HCEC 1CT (cell line): ENCODE measurements around the gene SELENBP1.
A peak's percentile ranks its signal among the peaks of the same experiment; 100 is the strongest.
"Not testable (repeated sequence)": the region's sequence is repeated elsewhere in the genome, so short reads cannot be mapped to it uniquely, and the experiment has no call there.

Source experiments
- DNase-seq: peaks from one replicate; pipeline ENCODE4 v3.0.0-alpha.2; 2017

Gene SELENBP1

DNA sequence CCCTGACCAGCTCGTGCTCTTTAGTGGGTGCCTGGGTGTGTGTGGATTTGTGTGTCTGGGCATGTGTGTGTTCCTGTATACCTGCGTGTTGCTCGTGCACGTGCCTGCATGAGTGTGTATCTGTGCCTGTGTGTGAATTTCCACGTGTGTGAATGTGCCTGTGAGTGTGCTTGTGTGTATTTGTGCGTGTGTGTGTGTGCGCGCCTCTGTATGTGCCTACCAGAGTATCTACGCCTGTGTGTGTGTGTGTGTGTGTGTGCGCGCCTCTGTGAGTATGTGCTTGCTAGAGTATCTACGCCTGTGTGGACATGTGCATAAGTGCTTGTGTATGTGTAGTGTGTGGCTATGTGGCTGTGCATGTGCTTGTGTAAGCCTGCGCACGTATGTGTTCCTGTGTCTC is 691 bp upstream of the SELENBP1 start:
- no peak for DNase-seq

DNA sequence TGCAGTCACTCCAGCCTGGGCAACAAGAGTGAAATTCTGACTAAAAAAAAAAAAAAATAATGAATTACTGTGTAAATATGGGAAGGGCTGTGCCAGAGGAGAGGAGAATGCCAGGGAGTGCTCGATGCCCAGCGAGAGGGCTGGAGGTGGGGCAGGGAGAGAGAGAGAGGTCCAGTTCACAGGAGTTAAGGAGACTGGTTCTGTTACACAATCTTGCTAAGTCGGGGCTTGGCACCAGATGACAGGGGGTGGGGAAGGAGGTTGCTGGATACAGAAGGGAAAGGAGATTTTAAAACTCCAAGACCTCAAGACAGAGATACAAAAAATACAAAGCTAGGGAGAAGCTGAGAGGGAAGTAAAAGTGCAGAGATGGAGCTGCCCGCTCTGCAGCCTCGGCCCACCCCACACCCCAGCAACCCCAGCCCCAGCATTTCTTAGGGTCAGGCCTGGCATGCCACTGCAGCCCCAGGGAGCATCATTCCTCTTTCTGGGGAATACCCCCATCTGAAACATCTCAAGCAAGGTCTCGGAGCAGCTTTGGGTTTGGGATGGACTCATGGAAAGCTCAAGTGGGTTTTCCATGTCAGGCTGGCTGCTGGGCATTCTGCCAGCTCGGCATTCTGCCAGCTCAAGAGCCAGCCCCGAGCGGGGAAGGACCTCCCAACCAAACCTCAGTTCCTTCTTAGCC is 991 bp downstream of the SELENBP1 start:
- peak; percentile 20 for DNase-seq

DNA sequence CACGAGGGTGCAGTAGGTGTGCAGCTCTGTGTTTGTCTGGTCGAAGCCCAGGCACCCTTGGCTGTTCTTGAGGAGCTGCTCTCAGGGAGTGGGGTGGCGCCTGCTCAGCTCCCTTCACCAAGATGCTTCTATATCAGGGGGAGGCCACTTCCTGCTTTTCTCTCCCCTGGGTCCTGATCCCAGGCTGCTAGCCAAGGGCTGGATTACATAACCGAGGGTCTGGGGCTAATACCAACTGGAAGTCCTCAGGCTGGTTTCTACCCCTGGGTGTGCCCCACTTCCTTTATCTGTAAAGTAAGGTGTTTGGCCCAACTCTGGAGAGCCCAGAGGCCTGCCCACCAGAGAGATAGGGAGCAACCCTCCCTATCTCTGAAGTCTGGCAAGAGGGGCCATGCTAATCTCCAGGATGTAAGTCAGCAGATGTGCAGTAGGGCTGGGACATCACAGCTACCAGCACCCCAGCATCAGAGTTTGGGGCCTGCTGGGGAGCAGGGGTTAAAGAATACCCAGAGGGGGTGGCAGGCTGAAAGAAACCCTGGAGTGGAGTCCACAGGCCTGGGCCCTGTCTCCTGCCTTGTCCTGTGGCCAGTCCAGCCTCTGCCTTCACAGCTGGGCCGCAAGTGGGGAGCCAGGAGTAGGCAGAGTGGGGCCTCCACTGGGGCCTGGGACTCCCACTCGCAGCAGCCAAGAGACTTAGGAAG is 2.1 kb downstream of the SELENBP1 start:
- DNase-seq, result no peak

DNA sequence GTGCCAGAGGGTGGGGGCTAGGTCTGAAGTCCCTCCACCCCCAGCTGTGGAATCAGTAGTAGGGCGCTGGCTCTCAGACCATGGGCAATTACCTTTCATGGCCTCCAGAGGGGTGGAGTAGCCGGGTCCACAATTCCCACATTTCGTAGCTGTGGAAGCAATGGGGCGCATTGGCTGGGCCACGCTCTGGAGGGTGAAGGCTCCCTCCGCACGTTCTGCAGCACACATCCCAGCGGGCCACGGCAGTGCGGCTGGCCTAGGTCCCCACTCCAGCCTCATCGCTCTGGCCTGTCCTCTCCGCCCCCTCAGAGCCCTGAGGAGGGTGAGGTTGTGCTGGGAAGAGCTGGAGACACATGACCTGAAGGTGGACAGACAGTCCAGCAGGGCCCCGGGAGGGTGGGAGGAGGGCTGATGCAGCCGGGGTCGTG is 2.9 kb downstream of the SELENBP1 start:
- DNase-seq, result no peak

DNA sequence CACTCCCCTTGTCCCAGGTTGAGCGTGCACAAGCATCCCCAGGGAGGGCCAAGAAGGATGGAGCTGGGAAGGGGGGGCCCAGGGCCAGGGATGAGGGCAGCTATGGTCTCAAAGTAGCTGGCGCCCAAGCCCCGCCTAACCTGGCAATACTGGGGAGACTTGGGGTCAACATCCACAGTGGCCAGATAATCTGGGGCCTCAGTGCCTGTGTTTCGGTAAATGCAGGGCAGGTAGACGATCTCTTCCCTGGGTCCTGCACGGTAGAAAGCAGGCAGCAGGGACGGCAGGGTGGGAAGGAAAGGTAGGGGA is 3.2 kb downstream of the SELENBP1 start:
- no peak for DNase-seq

DNA sequence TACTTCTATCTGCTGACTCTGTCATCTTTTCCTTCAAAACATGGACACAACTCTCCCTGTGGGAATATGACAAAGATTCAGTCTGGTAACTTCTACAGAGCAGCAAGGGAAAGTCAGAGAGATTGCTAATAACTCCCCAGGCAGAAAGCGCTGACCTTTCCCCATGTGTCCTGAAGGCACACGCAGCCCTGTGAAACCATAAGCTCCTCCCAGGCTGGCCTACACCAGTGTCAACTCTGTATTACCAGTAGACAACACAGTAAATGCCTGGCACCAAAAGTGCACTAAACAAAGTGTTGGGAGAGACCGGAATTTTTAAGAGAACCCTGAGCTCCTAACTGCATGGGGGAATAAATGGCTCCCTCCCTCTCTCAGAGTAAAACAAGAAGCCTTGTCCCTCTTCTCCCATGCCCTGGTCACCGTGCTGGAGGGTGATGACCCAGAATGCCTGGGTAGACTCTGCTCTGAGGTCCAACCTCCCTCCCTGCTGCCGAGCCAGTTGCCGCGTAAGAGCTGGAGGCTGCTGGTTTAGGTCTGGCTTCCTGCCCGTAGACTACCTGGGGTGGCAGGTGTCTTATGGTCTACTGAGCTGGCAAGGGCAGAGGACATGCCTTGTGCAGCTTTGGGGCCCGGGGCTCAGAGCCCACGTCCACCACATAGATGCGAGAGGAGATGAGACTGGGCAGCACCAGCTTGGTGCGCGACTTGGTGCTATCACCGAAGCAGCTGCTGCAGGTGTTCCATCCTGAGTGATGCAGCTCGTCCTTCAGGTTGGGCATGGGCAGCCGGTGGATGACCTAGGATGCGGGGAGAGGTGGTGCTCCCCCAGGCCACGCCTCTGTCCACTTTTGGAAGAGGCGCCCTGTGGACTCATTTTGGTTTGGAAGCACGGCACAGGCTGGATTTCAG is 3.9 kb downstream of the SELENBP1 start:
- no peak for DNase-seq

DNA sequence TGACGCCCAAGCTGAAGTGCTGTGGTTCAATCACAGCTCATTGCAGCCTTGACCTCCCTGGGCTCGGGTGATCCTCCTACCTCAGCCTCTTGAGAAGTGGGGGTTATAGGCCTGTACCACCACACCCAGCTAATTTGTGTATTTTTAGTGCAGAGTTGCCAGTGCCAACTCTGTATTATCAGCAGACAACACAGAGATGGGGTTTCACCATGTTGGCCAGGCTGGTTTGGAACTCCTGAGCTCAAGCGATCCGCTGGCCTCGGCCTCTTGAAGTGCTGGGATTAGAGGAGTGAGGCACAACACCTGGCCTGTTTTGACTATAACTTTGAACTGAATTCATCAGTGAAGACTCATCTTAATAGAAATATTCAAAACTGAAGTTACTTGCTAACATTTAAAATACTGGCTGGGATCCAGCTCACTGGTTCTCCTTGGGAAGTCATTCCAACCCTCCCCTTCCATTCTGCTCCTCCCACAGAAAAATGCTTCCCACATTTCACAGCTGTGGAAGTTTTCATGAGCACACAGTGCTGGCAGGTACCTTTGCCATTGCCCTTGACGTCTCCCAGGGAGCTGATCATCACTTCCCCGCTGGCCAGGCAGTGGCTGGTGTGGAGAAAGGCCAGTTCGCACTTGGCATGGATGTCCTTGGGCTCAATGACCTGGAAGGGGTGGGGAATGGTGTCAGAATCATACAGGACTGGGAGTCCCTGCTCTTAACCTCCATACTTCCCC is 4.7 kb downstream of the SELENBP1 start:
- DNase-seq, result no peak

DNA sequence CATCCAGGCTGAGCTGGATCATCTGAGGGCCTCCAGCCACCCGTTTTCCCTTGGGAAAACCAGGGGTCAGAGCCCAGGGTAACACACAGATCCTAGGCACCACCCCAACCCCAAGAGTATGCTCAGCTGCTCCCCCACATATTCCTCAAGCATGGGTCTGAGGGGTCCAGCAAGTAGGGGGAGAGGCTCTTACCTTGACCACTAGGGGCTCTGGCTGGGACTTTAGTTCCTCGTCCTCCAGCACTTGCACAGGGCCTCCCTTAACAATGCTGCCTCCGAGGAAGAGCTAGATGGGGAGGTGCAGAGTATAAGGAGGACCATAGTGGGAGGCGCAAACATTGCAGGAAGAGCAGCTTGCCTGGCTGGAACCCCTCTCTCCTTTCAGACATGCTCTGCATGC is 7.5 kb downstream of the SELENBP1 start:
- no peak for DNase-seq

DNA sequence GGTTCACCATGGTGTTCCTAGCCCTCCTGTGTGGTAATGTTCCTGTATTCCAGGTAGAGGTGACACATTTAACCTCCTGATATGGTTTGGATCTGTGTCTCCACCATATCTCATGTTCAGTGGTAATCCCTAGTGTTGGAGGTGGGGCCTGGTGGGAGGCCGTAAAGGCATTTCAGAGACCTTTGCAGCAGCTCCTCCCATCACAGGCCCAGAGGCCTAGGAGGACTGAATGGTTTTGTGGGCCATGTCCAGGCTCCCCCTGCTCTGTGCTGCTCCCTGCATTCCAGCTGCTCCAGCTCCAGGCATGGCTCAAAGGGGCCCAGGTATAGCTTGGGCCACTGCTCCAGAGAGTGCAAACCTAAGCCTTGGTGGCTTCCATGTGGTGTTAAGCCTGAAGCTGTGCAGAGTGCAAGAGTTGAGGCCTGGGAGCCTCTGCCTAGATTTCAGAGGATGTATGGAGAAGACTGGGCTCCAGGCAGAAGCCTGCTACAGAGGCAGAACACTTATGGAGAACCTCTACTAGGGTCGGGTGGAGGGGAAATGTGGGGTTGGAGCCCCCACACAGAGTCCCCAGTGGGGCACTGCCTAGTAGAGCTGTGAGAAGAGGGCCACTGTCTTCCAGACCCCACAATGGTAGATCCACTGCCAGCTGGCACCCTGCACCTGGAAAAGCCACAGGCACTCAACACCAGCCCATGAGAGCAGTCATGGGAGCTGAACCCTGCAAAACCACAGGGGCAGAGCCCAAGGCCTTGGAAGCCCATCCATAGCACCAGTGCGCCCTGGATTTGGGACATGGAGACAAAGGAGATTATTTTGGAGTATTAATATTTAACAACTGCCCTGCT is 10.0 kb downstream of the SELENBP1 start:
- no peak for DNase-seq

DNA sequence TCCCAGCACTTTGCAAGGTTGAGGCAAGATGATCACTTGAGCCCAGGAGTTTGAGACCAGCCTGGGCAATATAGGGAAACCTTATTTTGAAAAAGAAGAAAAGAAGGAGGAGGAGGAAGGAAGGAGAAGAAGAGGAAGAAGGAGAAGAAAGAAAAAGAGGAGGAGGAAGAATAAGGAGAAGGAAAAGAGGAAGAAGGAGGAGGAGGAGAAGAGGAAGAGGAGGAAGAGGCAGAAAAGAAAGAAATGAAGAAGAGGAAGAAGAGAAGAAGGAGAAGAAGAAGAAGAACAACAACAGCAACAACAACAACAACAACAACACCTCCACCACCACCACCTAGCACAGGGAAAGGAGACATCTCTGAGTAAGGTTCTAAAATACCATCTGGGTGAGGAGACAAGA is 10.6 kb downstream of the SELENBP1 start:
- no peak for DNase-seq

DNA sequence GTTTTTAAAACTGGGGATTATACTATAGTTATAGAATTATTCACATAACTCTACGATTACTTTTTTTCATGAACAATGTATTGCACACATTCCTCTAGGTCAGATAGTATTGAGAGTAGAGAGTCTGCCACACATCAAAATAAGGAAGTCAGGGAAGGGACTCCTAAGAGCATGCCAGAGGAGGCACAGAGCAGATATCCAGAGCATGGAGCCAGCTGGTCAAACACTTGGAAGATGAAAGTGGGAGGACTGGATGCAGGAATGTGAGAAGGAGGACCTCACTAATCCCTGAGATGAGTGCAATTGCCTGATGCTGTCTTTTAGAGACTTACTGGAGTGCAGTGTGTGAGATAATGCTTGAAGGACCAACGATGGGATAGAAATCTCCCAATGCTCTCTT is 15.8 kb downstream of the SELENBP1 start:
- DNase-seq, result no peak

DNA sequence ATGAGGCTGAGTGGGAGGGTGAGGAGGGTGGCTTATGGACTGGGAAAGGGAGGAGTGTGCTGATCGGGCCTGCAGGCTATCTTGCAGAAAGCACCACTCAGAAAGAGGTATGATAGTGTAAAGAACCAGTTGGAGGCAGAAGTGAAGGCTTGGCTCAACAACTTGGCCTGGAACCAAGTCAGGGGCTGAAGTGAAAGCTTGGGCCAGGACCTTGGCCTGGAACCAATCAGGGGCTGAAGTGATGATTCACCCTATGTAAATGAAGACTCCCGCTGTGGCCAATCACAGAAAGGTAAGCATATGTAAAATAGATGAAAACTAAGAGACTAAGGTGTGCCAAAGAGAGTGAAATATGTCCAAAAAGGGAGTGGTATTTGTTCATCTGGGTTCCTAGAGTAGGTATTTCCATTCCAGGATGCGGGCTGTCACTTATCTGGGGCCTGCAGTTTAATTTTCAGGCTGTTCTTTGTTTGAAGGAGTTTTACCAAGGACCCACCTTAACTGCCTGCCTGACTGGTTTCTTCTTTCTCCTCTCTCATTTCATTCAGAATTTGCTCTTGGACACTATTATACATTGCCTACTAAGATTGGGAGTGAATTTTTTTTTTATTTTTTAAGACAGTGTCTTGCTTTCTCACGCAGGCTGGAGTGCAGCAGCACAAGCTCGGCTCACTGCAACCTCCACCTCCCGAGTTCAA is 20.3 kb downstream of the SELENBP1 start:
- DNase-seq, result no peak

DNA sequence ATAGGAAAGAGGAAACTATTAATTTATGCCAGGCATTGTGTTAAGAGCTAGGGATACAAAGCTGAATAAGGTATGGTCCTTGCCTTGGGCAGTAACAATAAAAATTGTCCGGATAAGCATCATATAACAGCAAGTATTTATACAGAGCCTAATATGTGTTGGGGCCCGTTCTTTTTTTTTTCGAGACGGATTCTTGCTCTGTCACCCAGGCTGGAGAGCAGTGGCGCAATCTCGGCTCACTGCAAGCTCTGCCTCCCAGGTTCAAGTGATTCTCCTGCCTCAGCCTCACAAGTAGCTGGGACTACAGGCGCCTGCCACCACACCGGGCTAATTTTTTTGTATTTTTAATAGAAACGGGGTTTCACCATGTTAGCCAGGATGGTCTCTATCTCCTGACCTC is 22.2 kb downstream of the SELENBP1 start:
- not testable (repeated sequence) for DNase-seq

DNA sequence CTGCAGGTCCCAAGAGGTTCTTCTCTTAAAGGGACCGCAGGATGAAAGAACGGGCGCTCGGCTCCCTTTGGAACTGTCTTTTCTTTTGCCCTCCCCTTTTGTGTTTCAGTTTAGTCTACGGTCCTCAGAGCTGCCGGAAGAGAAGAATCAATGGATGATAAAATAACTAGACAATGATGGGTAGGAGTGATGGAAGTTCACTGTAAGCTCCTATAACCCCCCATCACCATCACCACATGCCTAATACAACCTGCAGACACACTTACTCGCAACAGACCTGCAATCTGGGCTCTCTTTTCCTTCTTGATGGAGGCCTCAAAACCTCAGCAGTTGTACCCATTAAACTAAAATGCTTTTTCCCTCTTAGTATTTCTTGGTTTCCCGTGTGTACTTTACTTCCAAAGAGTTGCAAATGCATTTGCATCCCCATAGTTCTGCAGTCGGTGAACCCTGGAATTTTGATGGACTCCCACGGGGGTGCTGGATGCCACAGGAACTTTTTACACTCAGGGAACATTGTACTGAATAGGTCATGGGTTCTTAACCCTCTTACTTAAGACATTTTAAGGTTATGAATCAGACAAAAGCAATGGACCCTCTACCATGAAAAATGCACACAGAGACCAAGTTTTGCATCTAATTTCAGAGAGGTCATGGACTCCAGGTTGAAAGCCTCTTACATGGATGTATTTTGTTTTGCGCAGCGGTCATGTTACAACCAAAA is 24.8 kb downstream of the SELENBP1 start:
- DNase-seq, result peak; percentile 42

DNA sequence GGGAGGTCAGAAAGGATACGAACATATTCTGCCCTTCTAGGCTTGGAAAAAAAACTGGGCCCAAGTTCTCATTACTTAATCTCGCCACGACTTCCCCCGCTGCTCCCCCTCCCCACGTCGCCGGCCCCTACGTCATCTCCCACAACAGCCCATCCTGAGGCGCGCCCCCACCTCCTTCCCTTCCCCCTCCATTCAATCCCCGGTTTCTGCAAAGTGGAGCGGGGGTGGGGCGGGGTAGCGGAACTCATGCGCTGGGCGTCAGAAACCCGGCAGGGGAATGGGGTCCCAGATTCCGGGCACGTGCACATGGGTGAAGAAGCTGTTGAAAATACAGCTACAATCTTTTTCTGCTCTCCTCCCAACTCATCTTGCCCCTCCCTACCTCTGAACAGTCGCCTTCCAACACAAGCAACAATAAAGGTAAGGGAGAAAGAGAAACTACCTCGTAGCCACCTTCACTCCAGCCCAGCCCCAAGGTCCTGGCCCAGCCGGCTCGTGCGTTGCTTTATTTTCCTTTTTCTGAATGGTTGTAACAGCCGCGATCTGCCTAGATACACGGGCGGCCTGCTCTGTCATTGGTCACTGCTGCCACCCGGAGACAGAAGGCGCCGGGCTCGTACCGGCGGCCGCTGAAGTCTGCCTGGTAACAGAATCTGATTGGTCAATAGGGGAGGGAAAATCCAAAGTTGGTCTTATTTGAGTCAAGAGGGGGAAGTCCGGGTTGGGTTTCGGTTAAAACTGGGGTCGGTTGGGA is 25.6 kb downstream of the SELENBP1 start, which contains the start of gene RFX5:
Gene RFX5, minus strand, starts transcription at position 484 of the 754 bp plus-strand sequence. CDS start 932 bp downstream, outside the sequence.
- DNase-seq, result peak; percentile 98

DNA sequence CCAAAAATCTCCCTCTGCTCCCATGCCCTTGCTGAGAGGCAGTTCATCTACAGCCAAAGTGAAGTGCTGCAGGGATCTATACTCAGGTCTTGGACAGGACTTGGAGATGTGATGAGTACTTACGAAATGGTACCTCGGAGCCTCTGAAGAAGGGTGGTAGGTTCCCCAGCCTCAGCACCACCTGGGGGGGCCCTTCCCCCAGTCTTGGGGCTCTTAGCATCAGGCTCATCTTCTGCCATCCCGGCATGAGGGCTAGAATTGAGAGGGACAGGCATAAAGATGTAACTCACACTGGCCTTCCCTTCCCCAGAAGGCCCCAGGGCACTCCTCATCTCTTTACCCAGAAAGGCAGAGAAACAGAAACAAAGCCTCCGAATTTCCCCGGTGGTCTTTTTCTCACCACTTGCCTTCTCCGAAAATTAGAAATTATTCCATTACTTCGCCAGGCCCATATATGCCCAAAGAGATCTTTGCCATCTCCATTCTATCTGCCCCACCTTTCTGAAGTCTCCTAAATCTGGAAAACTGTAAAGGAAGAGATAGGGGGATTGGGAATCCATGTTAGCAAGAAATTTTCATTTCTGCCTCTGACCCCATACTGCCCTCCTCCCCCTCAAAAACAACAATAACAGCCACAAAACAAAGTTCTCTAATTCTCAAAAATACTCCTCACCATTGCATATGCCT is 26.3 kb downstream of the SELENBP1 start:
- no peak for DNase-seq

DNA sequence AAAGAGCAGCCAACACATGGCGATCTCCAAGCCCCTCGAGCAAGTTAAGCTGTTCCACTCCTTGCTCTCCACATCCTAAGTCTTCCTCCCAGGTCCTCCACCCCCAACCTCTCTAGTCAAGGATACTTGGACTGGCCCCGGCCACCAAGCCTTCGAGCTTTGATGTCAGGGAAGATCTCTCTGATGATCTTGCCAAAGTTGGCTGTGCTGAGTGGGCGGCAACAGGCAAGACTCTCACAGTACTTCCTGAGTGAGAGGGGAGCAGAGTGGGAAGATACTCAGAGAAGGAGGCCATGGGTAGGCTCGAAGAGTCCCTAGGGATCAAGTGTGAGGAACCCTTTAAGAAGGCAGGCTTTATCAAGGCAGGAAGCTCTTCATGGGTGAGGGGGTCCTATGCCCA is 28.2 kb downstream of the SELENBP1 start:
- no peak for DNase-seq

DNA sequence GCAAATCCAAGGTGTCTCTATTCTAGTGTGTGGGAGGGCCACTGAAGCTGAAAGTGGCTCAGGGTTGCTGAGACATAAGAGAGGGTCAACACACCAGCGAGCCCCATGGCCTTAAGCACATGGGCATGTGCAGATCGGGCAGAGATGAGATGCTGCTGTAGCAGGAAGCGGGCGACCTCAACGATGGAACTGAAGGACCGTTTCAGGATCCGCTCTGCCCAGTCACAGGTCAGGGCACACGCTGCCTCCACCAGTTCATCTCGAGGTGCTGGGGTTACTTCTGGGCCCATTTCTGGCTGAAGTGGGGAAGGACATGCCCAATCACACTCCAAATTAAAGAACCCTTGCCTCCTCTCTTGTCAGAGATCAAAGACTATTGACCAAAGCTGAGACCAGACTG is 28.9 kb downstream of the SELENBP1 start:
- DNase-seq, result no peak

DNA sequence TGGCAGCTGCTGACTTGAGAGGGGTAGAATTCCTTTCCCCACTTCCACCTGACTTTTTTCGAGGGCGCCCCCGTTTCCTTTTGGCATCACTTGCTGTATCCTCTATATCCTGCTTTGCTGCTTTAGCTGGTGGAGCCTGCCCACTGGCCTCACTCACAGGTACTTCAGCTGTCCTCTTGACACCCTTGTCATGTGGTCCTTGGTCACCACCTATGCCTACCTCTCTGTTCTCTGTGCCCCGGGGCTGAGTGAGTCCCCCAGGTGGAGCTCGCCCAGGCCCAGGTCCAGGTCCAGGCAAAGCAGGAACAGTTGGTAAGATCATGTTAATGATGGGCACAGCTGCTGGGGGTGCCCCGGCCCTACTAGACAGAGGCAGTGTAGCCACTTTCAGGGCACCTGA is 29.9 kb downstream of the SELENBP1 start:
- DNase-seq, result no peak
